Mucosa of stomach (tissue), 1 donor: ENCODE results near the gene LGALS9.
"Not testable (repeated sequence)": the region's sequence is repeated elsewhere in the genome, so short reads cannot be mapped to it uniquely, and the experiment has no call there.

Experiments
- H3K27me3 ChIP-seq: one replicate; pipeline ENCODE4 v1.7.0; 2013; ENCODE audit warnings: mild to moderate bottlenecking, low read length; ENCODE audit not compliant: control insufficient read depth, insufficient read depth
- H3K36me3 ChIP-seq: one replicate; pipeline ENCODE4 v1.7.0; 2013; ENCODE audit warnings: low read length; ENCODE audit not compliant: control insufficient read depth, insufficient read depth
- H3K4me1 ChIP-seq: one replicate; pipeline ENCODE4 v1.7.0; 2013; ENCODE audit warnings: mild to moderate bottlenecking, low read length; ENCODE audit not compliant: control insufficient read depth, insufficient read depth
- H3K4me3 ChIP-seq: one replicate; pipeline ENCODE4 v1.7.0; 2013; ENCODE audit warnings: low read length
- H3K9ac ChIP-seq: one replicate; pipeline ENCODE4 v1.7.0; 2013; ENCODE audit warnings: mild to moderate bottlenecking, low read length, moderate library complexity
- H3K9me3 ChIP-seq: one replicate; pipeline ENCODE4 v1.7.0; 2013; ENCODE audit warnings: mild to moderate bottlenecking, low read length, moderate library complexity; ENCODE audit not compliant: control insufficient read depth
- donor health status: Pancreatic carcinoma.

The LGALS9 gene

DNA sequence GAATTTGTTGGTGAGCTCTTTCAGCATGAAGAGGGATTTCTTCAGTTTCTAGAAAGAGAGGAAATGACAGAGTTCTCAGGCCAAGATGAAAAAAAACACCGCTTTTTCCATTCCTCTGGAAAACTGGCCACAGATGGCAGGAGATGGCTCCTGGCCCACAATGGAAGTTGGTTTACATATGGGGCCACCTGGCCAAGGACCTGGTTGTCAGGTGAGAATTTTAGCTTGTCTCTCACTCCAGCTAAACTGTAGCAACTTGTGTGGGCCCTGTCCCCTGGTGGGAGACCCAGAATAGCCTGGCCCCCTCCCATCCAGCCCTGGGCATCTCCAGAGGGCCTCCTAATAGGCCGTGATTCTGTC, 33.6 kb downstream of the LGALS9 start:
- Histone ChIP-seq H3K36me3 (no peaks in the 10 kb centered on the region), H3K4me1 (no peaks in the 10 kb centered on the region), H3K27me3 (no peaks in the 10 kb centered on the region), H3K9ac (no peak overlapping the region), H3K9me3 (no peaks in the 10 kb centered on the region), H3K4me3 (no peak overlapping the region)

GRCh38 chr17:27665549-27665948, 34.6 kb downstream of the LGALS9 start:
- H3K9me3 ChIP-seq = no peaks in the 10 kb centered on the region
- H3K9ac ChIP-seq = no peak overlapping the region
- H3K4me1 ChIP-seq = no peaks in the 10 kb centered on the region
- H3K36me3 ChIP-seq = no peaks in the 10 kb centered on the region
- H3K4me3 ChIP-seq = no peak overlapping the region
- H3K27me3 ChIP-seq = no peaks in the 10 kb centered on the region

- not testable (repeated sequence) for H3K4me3 ChIP-seq, H3K4me1 ChIP-seq, H3K9me3 ChIP-seq, H3K27me3 ChIP-seq, H3K36me3 ChIP-seq, H3K9ac ChIP-seq
These were observed 35.3 kb downstream of the LGALS9 start for GRCh38 chr17:27666270-27666669.

GRCh38 chr17:27666831-27667560, 36.0 kb downstream of the LGALS9 start:
- no peaks in the 10 kb centered on the region for H3K27me3 ChIP-seq
- H3K9ac ChIP-seq = no peak overlapping the region
- no peaks in the 10 kb centered on the region for H3K9me3 ChIP-seq
- H3K36me3 ChIP-seq = no peaks in the 10 kb centered on the region
- no peak overlapping the region for H3K4me3 ChIP-seq
- H3K4me1 ChIP-seq = no peaks in the 10 kb centered on the region

DNA sequence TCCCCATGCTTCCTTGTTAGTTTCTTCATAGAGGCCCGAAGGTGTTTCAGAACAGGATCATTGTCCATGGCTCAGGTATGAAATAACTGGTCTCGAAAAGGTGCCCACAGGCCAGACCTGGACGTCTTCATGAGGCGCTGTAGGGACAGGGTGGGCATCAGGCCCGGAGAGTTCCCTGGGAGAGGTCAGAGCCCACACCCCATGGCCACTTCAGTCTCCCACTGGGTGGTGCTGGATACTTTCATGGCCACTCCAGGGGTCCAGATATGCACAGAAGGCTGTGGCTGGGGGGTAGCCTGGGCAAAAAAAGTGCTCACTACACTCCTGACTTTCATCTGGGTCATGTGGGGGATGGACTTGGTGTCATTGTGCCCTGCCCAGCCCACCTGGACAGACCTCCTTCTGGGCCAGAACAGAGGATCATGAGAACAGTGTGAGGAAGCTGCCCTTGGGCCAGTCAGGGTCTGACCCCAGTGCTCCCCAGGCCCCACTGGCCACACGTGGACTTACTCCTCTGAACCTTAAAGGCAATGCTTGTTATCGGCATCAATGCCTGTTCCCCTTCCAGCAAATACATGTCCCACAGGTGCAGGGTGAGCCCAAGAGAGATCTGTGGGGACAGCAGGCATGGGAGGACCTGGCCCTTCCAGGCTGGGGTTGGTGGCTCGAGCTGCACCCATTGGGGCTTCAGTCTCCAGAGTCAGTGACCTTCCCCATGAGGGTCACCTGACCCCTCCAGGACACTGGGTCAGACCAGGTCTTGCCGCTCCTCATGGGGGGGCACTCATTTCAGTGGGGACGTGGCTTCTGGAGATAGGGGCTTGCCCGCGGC, 36.9 kb downstream of the LGALS9 start:
- Histone ChIP-seq H3K4me1 (no peaks in the 10 kb centered on the region), H3K27me3 (no peaks in the 10 kb centered on the region), H3K36me3 (no peaks in the 10 kb centered on the region), H3K9me3 (no peaks in the 10 kb centered on the region), H3K4me3 (no peak overlapping the region), H3K9ac (no peak overlapping the region)

DNA sequence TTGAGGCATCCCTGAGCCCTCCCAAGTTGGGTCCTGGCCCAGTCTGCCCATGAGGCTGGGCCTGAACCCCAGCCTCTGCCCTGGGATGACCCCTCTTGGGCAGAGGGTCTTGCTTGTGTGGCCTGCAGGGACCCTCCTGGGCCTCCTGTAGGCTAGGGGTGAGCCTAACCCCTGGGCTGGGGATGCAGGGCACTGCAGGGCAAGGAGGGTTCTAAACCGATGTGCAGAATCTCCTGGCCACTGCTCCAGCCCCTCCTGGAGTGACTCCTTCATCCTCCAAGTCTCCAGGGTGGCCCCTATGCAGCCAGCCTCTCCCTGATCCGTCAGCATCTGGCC, 37.5 kb downstream of the LGALS9 start:
- no peak overlapping the region for H3K9ac ChIP-seq
- no peaks in the 10 kb centered on the region for H3K27me3 ChIP-seq
- H3K36me3 ChIP-seq = no peaks in the 10 kb centered on the region
- no peaks in the 10 kb centered on the region for H3K9me3 ChIP-seq
- H3K4me1 ChIP-seq = no peaks in the 10 kb centered on the region
- no peak overlapping the region for H3K4me3 ChIP-seq

GRCh38 chr17:27669136-27669535, 38.1 kb downstream of the LGALS9 start:
- no peaks in the 10 kb centered on the region for H3K36me3 ChIP-seq
- no peaks in the 10 kb centered on the region for H3K27me3 ChIP-seq
- H3K4me1 ChIP-seq = no peaks in the 10 kb centered on the region
- H3K9me3 ChIP-seq = no peaks in the 10 kb centered on the region
- no peak overlapping the region for H3K4me3 ChIP-seq
- H3K9ac ChIP-seq = no peak overlapping the region

- no peak overlapping the region for H3K9ac ChIP-seq
- H3K9me3 ChIP-seq = no peaks in the 10 kb centered on the region
- no peaks in the 10 kb centered on the region for H3K27me3 ChIP-seq
- H3K36me3 ChIP-seq = no peaks in the 10 kb centered on the region
- H3K4me1 ChIP-seq = no peaks in the 10 kb centered on the region
- H3K4me3 ChIP-seq = no peak overlapping the region
These were observed 38.9 kb downstream of the LGALS9 start for GRCh38 chr17:27669850-27670249.

- Histone ChIP-seq H3K27me3 (no peaks in the 10 kb centered on the region), H3K4me3 (no peak overlapping the region), H3K36me3 (no peaks in the 10 kb centered on the region), H3K9ac (no peak overlapping the region), H3K4me1 (no peaks in the 10 kb centered on the region), H3K9me3 (no peaks in the 10 kb centered on the region)
These were observed 40.0 kb downstream of the LGALS9 start for GRCh38 chr17:27670791-27671590.

DNA sequence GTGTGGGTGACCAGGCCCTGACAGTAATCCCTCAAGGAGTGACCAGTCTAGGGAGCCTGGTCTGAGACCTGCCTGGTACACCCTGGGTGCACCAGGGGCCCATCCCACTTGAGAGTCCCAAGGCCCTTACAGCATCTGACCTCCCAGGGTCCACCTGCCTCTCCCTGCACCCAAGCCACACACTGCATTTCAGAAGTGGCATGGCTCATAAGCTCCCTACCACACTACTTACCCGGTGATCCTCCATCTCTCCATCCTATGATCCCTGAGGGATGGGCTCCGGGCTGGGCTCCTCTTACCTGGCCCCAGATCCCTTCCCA, 40.6 kb downstream of the LGALS9 start:
- no peaks in the 10 kb centered on the region for H3K9me3 ChIP-seq
- H3K27me3 ChIP-seq = no peaks in the 10 kb centered on the region
- no peaks in the 10 kb centered on the region for H3K36me3 ChIP-seq
- H3K4me3 ChIP-seq = no peak overlapping the region
- no peak overlapping the region for H3K9ac ChIP-seq
- H3K4me1 ChIP-seq = no peaks in the 10 kb centered on the region

- not testable (repeated sequence) for H3K4me3 ChIP-seq, H3K9ac ChIP-seq, H3K27me3 ChIP-seq, H3K4me1 ChIP-seq, H3K9me3 ChIP-seq, H3K36me3 ChIP-seq
These were observed 41.0 kb downstream of the LGALS9 start for GRCh38 chr17:27671977-27672480.

GRCh38 chr17:27674335-27674734, 43.3 kb downstream of the LGALS9 start:
- Histone ChIP-seq H3K9me3 (no peaks in the 10 kb centered on the region), H3K4me3 (no peak overlapping the region), H3K36me3 (no peaks in the 10 kb centered on the region), H3K27me3 (no peaks in the 10 kb centered on the region), H3K9ac (no peak overlapping the region), H3K4me1 (no peaks in the 10 kb centered on the region)
